ENCODE measurements around the gene MT1M.

DNA sequence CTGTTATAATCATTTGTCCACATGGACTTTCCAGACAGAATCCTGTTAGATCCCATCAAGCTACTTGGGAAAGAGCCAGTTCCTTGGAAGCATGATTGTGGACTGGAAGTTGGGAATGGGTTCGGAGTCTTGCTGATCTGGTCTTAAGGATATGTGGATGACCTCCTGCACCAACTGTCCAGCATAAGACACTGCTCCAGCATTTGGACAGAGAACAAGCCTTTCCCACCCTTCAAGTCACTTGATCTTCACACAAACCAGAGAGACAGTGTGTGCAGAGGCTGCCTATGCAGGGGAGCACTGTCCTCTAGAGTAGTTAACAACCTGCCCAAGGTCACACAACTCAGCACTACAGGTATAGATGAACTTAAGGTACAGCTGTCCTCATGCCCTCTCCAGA is 13.4 kb downstream of the MT1M start:
- no peak for TF ChIP-seq POLR2A (IDR thresholded peaks at IDR 0.05)
- TF ChIP-seq, protein P1, sequence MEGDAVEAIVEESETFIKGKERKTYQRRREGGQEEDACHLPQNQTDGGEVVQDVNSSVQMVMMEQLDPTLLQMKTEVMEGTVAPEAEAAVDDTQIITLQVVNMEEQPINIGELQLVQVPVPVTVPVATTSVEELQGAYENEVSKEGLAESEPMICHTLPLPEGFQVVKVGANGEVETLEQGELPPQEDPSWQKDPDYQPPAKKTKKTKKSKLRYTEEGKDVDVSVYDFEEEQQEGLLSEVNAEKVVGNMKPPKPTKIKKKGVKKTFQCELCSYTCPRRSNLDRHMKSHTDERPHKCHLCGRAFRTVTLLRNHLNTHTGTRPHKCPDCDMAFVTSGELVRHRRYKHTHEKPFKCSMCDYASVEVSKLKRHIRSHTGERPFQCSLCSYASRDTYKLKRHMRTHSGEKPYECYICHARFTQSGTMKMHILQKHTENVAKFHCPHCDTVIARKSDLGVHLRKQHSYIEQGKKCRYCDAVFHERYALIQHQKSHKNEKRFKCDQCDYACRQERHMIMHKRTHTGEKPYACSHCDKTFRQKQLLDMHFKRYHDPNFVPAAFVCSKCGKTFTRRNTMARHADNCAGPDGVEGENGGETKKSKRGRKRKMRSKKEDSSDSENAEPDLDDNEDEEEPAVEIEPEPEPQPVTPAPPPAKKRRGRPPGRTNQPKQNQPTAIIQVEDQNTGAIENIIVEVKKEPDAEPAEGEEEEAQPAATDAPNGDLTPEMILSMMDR (IDR thresholded peaks at IDR 0.05): no peak
- no peak for TF ChIP-seq EP300 (IDR thresholded peaks at IDR 0.05)
